Epithelial cell of umbilical artery (primary cell): ENCODE measurements around the gene HMGB2. TPM values are rescaled to one million over a fixed set of nuclear protein-coding genes. Genes with fewer than 3 reads are reported as not detected.

ENCODE experiments used
- total RNA-seq: library from RNA; depleted of rRNA; stranded (reverse); fragments of >200 nt; gene quantifications from 2 replicates; pipeline ENCODE4 v1.2.3, GENCODE V29; 2014

The HMGB2 gene
- 149 and 237 TPM in 2 replicates for total RNA-seq

DNA sequence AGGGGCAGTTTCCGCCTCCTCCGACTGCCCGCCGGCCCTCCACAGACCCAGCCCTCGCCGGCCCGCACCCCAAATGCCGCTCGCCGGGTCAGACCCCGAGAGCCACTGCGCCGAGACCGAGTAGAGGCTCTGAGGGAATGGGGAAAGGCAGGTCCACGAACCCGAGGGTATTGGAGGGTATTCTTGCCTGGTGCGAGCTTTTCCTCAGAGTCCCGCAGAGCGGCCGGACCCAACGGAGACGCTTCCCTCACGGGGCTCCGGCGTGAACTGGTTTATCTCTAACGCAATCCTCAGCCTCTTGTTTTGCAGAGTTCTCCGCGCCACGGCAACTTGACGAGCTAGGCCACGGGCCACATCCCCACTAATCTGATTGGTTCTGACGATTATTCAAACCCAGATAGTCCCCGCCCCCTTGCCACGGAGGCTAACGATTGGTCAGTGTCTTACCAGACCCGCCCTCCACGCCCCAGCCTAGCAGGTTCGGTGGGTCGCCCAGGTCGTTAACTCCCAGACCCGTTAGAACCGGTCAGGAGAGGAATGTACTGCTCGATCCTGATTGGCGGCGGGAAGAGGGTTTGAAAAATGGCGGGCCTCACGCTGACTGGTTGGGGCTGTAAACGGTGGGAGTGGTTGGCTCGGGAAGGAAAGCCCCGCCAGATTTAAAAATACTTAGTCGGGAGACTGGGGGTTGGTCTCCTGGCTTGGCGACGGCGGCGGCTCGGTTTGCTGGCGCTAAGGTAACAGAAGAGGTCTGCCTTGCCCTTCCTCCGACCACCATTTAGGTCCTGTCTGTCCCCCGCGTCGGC lies at the start of gene HMGB2:
TSS of gene HMGB2 (minus strand) at position 274 of the 806 bp plus-strand sequence. CDS start 709 bp downstream, outside the sequence.

DNA sequence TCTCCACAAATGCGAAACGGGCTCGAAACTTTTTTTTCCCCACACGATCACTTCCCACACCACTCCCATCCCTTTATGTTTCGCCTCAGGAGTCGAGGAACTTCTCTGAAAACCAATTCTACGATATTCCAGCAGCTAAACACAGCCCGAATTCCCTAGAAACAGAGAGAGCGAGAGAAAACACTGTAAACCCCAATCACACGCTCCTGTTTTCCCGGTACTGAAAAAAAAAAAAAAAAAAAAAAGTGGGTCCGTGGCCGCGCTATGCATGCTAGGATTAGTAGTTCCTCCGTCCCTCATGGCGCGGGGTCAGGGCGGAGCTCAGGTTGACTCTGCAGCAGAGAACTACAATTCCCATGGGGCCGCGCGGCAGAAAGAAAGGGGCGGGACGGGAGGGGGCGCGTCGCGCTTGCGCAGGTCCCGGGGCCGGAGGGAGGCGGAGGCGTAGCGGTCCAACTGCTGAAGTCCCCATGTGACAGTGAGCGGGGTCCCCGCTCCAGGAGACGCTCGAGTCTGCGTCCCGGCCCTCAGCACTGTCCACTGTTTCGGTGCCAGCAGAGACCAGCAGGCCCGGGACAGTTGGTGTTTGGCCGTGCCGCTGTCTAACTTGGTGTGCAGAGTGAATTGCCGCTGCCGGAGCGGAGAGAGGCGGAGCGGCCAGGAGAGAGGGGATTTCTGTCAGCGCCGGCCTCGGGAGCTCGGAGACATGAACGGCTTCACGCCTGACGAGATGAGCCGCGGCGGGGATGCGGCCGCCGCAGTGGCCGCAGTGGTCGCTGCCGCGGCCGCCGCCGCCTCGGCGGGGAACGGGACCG lies 36.5 kb upstream of the HMGB2 start, which contains the start of gene SAP30:
TSS of gene SAP30 (plus strand) at position 478 of the 815 bp plus-strand sequence. CDS start at position 707, 229 bp downstream.

Other genes with a start within 250 kb of the HMGB2 start
- gene GALNT7, start 165.5 kb downstream of the HMGB2 start, total RNA-seq = 43.5 and 47.0 TPM in 2 replicates
- gene SAP30, start 36.6 kb upstream of the HMGB2 start, total RNA-seq = 21.4 and 26.4 TPM in 2 replicates
- 0.15 TPM in 1 of 2 replicates, not detected in the other for gene SCRG1, start 64.8 kb upstream of the HMGB2 start, total RNA-seq
- gene HAND2, start 195.9 kb upstream of the HMGB2 start, total RNA-seq = 0.32 and 0.46 TPM in 2 replicates